GM23338 (cell line): ENCODE data around the gene CROCC2. TPM values are rescaled to one million over a fixed set of nuclear protein-coding genes. Genes with fewer than 3 reads are reported as not detected.

ENCODE experiments used
- ATAC-seq: fragments of 200-7000 bp; cut with Tn5 transposase; 3 replicates; pipeline ENCODE4 v1.9.1; 2020
- DNase-seq: peaks from one replicate; pipeline ENCODE4 v3.0.0-alpha.2; 2015; ENCODE audit warnings: low spot score
- H2AFZ ChIP-seq: fragments of 200-600 bp; sonication (generic); 2 replicates; pipeline ENCODE4 v1.8.0; 2016; ENCODE audit warnings: antibody characterized with exemption, mild to moderate bottlenecking, moderate library complexity
- H3F3A ChIP-seq: fragments of 200-600 bp; sonication (generic); replicated peaks from 2 replicates; pipeline ENCODE4 v1.8.0; 2017; ENCODE audit warnings: antibody characterized with exemption, mixed run types, low read depth
- H3K27ac ChIP-seq: fragments of 200-600 bp; sonication (generic); 2 replicates; pipeline ENCODE4 v1.6.1; 2016; ENCODE audit warnings: low read depth
- H3K27me3 ChIP-seq: fragments of 200-600 bp; sonication (generic); 2 replicates; pipeline ENCODE4 v1.8.0; 2016; ENCODE audit warnings: mild to moderate bottlenecking, mixed run types, moderate library complexity; ENCODE audit not compliant: insufficient read depth
- H3K36me3 ChIP-seq: fragments of 200-600 bp; sonication (generic); 2 replicates; pipeline ENCODE4 v1.8.0; 2016; ENCODE audit warnings: mild to moderate bottlenecking; ENCODE audit not compliant: insufficient read depth
- H3K4me1 ChIP-seq: fragments of 200-600 bp; sonication (generic); 2 replicates; pipeline ENCODE4 v1.8.0; 2016; ENCODE audit warnings: mild to moderate bottlenecking, moderate library complexity; ENCODE audit not compliant: insufficient read depth
- H3K4me2 ChIP-seq: fragments of 200-600 bp; sonication (generic); 2 replicates; pipeline ENCODE4 v1.7.1; 2017; ENCODE audit warnings: mixed run types
- H3K4me3 ChIP-seq: fragments of 200-600 bp; sonication (generic); 2 replicates; pipeline ENCODE4 v1.6.1; 2016; ENCODE audit warnings: mixed run types
- H3K79me2 ChIP-seq: fragments of 200-600 bp; sonication (generic); replicated peaks from 2 replicates; pipeline ENCODE4 v1.8.0; 2017; ENCODE audit warnings: mild to moderate bottlenecking; ENCODE audit not compliant: insufficient read depth
- H3K9me2 ChIP-seq: fragments of 200-600 bp; sonication (generic); 2 replicates; pipeline ENCODE4 v1.8.0; 2017; ENCODE audit not compliant: insufficient read depth
- H4K20me1 ChIP-seq: fragments of 200-600 bp; sonication (generic); replicated peaks from 2 replicates; pipeline ENCODE4 v1.8.0; 2017; ENCODE audit warnings: mild to moderate bottlenecking; ENCODE audit not compliant: insufficient read depth
- H3K27ac Mint-ChIP-seq: 2 replicates; pipeline ENCODE4 v1.8.0; 2020; ENCODE audit warnings: inconsistent platforms, mild to moderate bottlenecking, moderate library complexity, mixed read lengths
- H3K27me3 Mint-ChIP-seq: 3 replicates; pipeline ENCODE4 v1.8.0; 2022; ENCODE audit warnings: low read depth, mild to moderate bottlenecking, moderate library complexity, mixed read lengths, inconsistent platforms; ENCODE audit not compliant: insufficient read depth, poor library complexity
- H3K36me3 Mint-ChIP-seq: 3 replicates; pipeline ENCODE4 v1.8.0; 2021; ENCODE audit warnings: low read depth, mild to moderate bottlenecking, inconsistent platforms, moderate library complexity, mixed read lengths
- H3K4me1 Mint-ChIP-seq: 3 replicates; pipeline ENCODE4 v1.8.0; 2020; ENCODE audit warnings: mild to moderate bottlenecking, inconsistent platforms, mixed read lengths
- H3K4me3 Mint-ChIP-seq: 3 replicates; pipeline ENCODE4 v1.8.0; 2021; ENCODE audit warnings: moderate library complexity, mild to moderate bottlenecking, inconsistent platforms, mixed read lengths
- H3K9me3 Mint-ChIP-seq: 3 replicates; pipeline ENCODE4 v1.8.0; 2020; ENCODE audit warnings: moderate library complexity, mild to moderate bottlenecking, inconsistent platforms, mixed read lengths
- CREB1 ChIP-seq: fragments of 250-450 bp; sonication (Bioruptor Pico); IDR thresholded peaks from 2 replicates; pipeline ENCODE4 v1.5.0; 2020; ENCODE audit warnings: low read depth, mild to moderate bottlenecking, moderate library complexity
- EZH2 ChIP-seq: fragments of 200-600 bp; sonication (generic); IDR thresholded peaks from one replicate; pipeline ENCODE4 v1.8.0; 2017; ENCODE audit warnings: antibody characterized with exemption, mild to moderate bottlenecking, low read depth; ENCODE audit not compliant: unreplicated experiment
- EZH2phosphoT487 ChIP-seq: fragments of 200-600 bp; sonication (generic); IDR thresholded peaks from one replicate; pipeline ENCODE4 v1.8.1; 2018; ENCODE audit warnings: antibody characterized with exemption; ENCODE audit not compliant: unreplicated experiment
- JUNB ChIP-seq: IDR thresholded peaks from one replicate; pipeline ENCODE4 v1.6.1; 2016; ENCODE audit warnings: antibody characterized with exemption; ENCODE audit not compliant: unreplicated experiment
- NANOG ChIP-seq: IDR thresholded peaks from 2 replicates; pipeline ENCODE4 v1.6.1; 2016; ENCODE audit warnings: antibody characterized with exemption, borderline replicate concordance
- POLR2AphosphoS5 ChIP-seq: IDR thresholded peaks from 2 replicates; pipeline ENCODE4 v1.6.1; 2016; ENCODE audit warnings: antibody characterized with exemption, low read depth
- STAT1 ChIP-seq: IDR thresholded peaks from one replicate; pipeline ENCODE4 v1.6.1; 2016; ENCODE audit warnings: antibody characterized with exemption; ENCODE audit not compliant: unreplicated experiment
- ZNF114 ChIP-seq: fragments of 250-450 bp; sonication (Bioruptor Pico); IDR thresholded peaks from 2 replicates; pipeline ENCODE4 v1.5.0; 2020; ENCODE audit warnings: mild to moderate bottlenecking, moderate library complexity
- ZNF331 ChIP-seq: fragments of 250-450 bp; sonication (Bioruptor Pico); IDR thresholded peaks from 2 replicates; pipeline ENCODE4 v1.5.0; 2020; ENCODE audit warnings: low read depth, mild to moderate bottlenecking, moderate library complexity
- polyA plus RNA-seq: library from polyadenylated mRNA; unstranded; fragments of >200 nt; fragmentation: Nextera tagmentation; extraction: Ambion mirVana; gene quantifications from 2 replicates; pipeline ENCODE4 v1.2.1, GENCODE V29; 2016
- total RNA-seq: library from RNA; depleted of rRNA; stranded (reverse); fragments of >200 nt; shearing (Covaris generic); gene quantifications from 2 replicates; pipeline ENCODE4 v1.2.3, GENCODE V29; 2014
- TF ChIP-seq, protein P1 (sequence below): fragments of 250-450 bp; sonication (Bioruptor Pico); IDR thresholded peaks from 2 replicates; pipeline ENCODE4 v1.5.0; 2020; ENCODE audit warnings: mild to moderate bottlenecking, moderate library complexity
- TF ChIP-seq, protein P2 (sequence below): IDR thresholded peaks from one replicate; pipeline ENCODE4 v1.6.1; 2018; ENCODE audit warnings: antibody characterized with exemption; ENCODE audit not compliant: unreplicated experiment
- TF ChIP-seq, protein P3 (sequence below): IDR thresholded peaks from 2 replicates; pipeline ENCODE4 v1.6.1; 2016; ENCODE audit warnings: antibody characterized with exemption
- TF ChIP-seq, protein P4 (sequence below), 2 experiments: fragments of 200-600 bp in 1 of 2; sonication (generic) in 1 of 2; conservative IDR thresholded peaks; 2 replicates each; pipeline versions ENCODE4 v1.5.1 to v1.6.1; 2016 to 2017; ENCODE audit warnings: antibody characterized with exemption in 2 of 2, low read depth in 2 of 2, mild to moderate bottlenecking in 2 of 2, moderate library complexity in 1 of 2

Gene CROCC2
- total and polyA plus RNA-seq, 2 experiments from 2014 or later, result not detected

DNA sequence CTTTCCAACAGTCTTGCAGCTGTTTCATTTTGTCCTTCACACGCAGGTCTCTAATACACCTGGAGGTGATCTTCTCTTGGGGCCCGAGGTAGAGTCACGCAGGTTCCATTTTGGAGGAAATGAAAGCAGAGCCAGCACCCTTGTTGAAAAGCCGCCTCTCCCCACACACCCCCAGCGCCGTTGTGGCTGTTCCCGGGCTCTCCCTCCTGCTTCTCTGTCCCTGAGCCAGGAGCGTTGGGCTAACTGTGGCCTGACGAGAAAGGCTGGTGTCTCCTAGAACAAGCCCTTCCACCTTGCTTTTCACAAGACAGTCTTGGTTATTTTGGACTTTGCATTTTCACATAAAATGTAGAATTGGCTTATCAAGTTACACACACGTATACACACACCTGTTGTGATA is 108.6 kb downstream of the CROCC2 start (continued):
- TF ChIP-seq, protein P1, sequence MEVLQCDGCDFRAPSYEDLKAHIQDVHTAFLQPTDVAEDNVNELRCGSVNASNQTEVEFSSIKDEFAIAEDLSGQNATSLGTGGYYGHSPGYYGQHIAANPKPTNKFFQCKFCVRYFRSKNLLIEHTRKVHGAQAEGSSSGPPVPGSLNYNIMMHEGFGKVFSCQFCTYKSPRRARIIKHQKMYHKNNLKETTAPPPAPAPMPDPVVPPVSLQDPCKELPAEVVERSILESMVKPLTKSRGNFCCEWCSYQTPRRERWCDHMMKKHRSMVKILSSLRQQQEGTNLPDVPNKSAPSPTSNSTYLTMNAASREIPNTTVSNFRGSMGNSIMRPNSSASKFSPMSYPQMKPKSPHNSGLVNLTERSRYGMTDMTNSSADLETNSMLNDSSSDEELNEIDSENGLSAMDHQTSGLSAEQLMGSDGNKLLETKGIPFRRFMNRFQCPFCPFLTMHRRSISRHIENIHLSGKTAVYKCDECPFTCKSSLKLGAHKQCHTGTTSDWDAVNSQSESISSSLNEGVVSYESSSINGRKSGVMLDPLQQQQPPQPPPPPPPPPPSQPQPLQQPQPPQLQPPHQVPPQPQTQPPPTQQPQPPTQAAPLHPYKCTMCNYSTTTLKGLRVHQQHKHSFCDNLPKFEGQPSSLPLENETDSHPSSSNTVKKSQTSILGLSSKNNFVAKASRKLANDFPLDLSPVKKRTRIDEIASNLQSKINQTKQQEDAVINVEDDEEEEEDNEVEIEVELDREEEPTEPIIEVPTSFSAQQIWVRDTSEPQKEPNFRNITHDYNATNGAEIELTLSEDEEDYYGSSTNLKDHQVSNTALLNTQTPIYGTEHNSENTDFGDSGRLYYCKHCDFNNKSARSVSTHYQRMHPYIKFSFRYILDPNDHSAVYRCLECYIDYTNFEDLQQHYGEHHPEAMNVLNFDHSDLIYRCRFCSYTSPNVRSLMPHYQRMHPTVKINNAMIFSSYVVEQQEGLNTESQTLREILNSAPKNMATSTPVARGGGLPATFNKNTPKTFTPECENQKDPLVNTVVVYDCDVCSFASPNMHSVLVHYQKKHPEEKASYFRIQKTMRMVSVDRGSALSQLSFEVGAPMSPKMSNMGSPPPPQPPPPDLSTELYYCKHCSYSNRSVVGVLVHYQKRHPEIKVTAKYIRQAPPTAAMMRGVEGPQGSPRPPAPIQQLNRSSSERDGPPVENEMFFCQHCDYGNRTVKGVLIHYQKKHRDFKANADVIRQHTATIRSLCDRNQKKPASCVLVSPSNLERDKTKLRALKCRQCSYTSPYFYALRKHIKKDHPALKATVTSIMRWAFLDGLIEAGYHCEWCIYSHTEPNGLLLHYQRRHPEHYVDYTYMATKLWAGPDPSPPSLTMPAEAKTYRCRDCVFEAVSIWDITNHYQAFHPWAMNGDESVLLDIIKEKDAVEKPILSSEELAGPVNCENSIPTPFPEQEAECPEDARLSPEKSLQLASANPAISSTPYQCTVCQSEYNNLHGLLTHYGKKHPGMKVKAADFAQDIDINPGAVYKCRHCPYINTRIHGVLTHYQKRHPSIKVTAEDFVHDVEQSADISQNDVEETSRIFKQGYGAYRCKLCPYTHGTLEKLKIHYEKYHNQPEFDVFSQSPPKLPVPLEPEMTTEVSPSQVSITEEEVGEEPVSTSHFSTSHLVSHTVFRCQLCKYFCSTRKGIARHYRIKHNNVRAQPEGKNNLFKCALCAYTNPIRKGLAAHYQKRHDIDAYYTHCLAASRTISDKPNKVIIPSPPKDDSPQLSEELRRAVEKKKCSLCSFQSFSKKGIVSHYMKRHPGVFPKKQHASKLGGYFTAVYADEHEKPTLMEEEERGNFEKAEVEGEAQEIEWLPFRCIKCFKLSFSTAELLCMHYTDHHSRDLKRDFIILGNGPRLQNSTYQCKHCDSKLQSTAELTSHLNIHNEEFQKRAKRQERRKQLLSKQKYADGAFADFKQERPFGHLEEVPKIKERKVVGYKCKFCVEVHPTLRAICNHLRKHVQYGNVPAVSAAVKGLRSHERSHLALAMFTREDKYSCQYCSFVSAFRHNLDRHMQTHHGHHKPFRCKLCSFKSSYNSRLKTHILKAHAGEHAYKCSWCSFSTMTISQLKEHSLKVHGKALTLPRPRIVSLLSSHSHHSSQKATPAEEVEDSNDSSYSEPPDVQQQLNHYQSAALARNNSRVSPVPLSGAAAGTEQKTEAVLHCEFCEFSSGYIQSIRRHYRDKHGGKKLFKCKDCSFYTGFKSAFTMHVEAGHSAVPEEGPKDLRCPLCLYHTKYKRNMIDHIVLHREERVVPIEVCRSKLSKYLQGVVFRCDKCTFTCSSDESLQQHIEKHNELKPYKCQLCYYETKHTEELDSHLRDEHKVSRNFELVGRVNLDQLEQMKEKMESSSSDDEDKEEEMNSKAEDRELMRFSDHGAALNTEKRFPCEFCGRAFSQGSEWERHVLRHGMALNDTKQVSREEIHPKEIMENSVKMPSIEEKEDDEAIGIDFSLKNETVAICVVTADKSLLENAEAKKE (CRISPR knock-in tag), result no peak
- TF ChIP-seq EZH2 (no peak), STAT1 (no peak), POLR2AphosphoS5 (no peak)
- TF ChIP-seq, protein P2, sequence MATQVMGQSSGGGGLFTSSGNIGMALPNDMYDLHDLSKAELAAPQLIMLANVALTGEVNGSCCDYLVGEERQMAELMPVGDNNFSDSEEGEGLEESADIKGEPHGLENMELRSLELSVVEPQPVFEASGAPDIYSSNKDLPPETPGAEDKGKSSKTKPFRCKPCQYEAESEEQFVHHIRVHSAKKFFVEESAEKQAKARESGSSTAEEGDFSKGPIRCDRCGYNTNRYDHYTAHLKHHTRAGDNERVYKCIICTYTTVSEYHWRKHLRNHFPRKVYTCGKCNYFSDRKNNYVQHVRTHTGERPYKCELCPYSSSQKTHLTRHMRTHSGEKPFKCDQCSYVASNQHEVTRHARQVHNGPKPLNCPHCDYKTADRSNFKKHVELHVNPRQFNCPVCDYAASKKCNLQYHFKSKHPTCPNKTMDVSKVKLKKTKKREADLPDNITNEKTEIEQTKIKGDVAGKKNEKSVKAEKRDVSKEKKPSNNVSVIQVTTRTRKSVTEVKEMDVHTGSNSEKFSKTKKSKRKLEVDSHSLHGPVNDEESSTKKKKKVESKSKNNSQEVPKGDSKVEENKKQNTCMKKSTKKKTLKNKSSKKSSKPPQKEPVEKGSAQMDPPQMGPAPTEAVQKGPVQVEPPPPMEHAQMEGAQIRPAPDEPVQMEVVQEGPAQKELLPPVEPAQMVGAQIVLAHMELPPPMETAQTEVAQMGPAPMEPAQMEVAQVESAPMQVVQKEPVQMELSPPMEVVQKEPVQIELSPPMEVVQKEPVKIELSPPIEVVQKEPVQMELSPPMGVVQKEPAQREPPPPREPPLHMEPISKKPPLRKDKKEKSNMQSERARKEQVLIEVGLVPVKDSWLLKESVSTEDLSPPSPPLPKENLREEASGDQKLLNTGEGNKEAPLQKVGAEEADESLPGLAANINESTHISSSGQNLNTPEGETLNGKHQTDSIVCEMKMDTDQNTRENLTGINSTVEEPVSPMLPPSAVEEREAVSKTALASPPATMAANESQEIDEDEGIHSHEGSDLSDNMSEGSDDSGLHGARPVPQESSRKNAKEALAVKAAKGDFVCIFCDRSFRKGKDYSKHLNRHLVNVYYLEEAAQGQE, result no peak

DNA sequence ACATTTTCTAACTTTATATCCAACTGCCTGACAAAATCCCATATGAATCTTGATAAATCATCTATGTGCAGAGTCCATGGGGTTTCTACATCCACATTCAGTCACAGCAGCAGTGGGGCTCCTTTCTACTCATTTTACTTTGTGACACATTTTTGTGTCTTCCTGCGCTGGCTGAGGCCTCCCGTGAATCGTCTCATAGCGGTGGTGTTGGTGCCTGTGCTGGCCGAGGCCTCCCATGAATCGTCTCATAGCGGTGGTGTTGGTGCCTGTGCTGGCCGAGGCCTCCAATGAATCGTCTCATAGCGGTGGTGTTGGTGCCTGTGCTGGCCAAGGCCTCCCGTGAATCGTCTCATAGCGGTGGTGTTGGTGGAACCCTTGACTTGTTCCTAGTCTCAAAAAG is 109.3 kb downstream of the CROCC2 start:
- no peak for ATAC-seq
- H3K36me3 ChIP-seq, result no peaks in the 10 kb centered on the region
- no peak overlapping the region for H3K4me3 ChIP-seq
- H3K79me2 ChIP-seq, result no peaks in the 10 kb centered on the region
- peaks cover 3% of the 10 kb centered on the region for H3K4me1 ChIP-seq
- Mint-ChIP-seq H3K9me3 (no peaks in the 10 kb centered on the region), H3K36me3 (no peaks in the 10 kb centered on the region; the same call in 2 of the 3 replicates), H3K27ac (no peak overlapping the region), H3K27me3 (peaks cover 2% of the 10 kb centered on the region), H3K4me1 (peaks cover 3% of the 10 kb centered on the region), H3K4me3 (no peak overlapping the region)
- H2AFZ ChIP-seq, result no peak overlapping the region
- DNase-seq, result no peak
- no peak overlapping the region for H3K27ac ChIP-seq
- H3F3A ChIP-seq, result no peaks in the 10 kb centered on the region
- H4K20me1 ChIP-seq, result no peaks in the 10 kb centered on the region; the same call in 1 of the 2 replicates
- no peaks in the 10 kb centered on the region for H3K27me3 ChIP-seq
- H3K4me2 ChIP-seq, result no peak overlapping the region
- H3K9me2 ChIP-seq, result peaks cover 4% of the 10 kb centered on the region; the same call in 1 of the 2 replicates
- TF ChIP-seq JUNB (no peak), STAT1 (no peak), EZH2 (no peak), ZNF331 (no peak), ZNF114 (no peak), CREB1 (CRISPR knock-in tag) (no peak), EZH2phosphoT487 (no peak), NANOG (no peak), POLR2AphosphoS5 (no peak)
- TF ChIP-seq, protein P3, sequence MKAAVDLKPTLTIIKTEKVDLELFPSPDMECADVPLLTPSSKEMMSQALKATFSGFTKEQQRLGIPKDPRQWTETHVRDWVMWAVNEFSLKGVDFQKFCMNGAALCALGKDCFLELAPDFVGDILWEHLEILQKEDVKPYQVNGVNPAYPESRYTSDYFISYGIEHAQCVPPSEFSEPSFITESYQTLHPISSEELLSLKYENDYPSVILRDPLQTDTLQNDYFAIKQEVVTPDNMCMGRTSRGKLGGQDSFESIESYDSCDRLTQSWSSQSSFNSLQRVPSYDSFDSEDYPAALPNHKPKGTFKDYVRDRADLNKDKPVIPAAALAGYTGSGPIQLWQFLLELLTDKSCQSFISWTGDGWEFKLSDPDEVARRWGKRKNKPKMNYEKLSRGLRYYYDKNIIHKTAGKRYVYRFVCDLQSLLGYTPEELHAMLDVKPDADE, result no peak
- TF ChIP-seq, protein P4, sequence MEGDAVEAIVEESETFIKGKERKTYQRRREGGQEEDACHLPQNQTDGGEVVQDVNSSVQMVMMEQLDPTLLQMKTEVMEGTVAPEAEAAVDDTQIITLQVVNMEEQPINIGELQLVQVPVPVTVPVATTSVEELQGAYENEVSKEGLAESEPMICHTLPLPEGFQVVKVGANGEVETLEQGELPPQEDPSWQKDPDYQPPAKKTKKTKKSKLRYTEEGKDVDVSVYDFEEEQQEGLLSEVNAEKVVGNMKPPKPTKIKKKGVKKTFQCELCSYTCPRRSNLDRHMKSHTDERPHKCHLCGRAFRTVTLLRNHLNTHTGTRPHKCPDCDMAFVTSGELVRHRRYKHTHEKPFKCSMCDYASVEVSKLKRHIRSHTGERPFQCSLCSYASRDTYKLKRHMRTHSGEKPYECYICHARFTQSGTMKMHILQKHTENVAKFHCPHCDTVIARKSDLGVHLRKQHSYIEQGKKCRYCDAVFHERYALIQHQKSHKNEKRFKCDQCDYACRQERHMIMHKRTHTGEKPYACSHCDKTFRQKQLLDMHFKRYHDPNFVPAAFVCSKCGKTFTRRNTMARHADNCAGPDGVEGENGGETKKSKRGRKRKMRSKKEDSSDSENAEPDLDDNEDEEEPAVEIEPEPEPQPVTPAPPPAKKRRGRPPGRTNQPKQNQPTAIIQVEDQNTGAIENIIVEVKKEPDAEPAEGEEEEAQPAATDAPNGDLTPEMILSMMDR (conservative IDR thresholded peaks at IDR 0.05; ENCODE audit: low read depth in 2 of 2), result no peak
